DOHH2 (cell line): ENCODE results near the gene MAP2K5.

Source experiments
- H3F3A ChIP-seq: fragments of 200-600 bp; sonication (generic), shearing (Covaris generic); 2 replicates; pipeline ENCODE4 v1.6.0; 2016; ENCODE audit warnings: antibody characterized with exemption, mild to moderate bottlenecking; ENCODE audit not compliant: control insufficient read depth, insufficient read depth
- H3K27ac ChIP-seq: fragments of 200-600 bp; sonication (generic); 2 replicates; pipeline ENCODE4 v1.5.1; 2014; ENCODE audit warnings: low read depth, mild to moderate bottlenecking, low read length, moderate library complexity
- H3K27me3 ChIP-seq: fragments of 200-600 bp; sonication (generic); 2 replicates; pipeline ENCODE4 v1.6.1; 2014; ENCODE audit warnings: mild to moderate bottlenecking, low read length, mixed read lengths; ENCODE audit not compliant: control insufficient read depth
- H3K36me3 ChIP-seq: fragments of 200-600 bp; sonication (generic); 2 replicates; pipeline ENCODE4 v1.6.1; 2014; ENCODE audit warnings: mild to moderate bottlenecking, low read length, moderate library complexity, mixed read lengths; ENCODE audit not compliant: control insufficient read depth
- H3K4me1 ChIP-seq: fragments of 200-600 bp; sonication (generic); 2 replicates; pipeline ENCODE4 v1.6.1; 2014; ENCODE audit warnings: mild to moderate bottlenecking, low read length, mixed read lengths; ENCODE audit not compliant: control insufficient read depth
- H3K4me2 ChIP-seq: fragments of 200-600 bp; sonication (generic); 2 replicates; pipeline ENCODE4 v1.6.0; 2014; ENCODE audit warnings: mild to moderate bottlenecking, low read length, moderate library complexity
- H3K4me3 ChIP-seq: fragments of 200-600 bp; sonication (generic); 2 replicates; pipeline ENCODE4 v1.5.1; 2014; ENCODE audit warnings: mild to moderate bottlenecking, low read length, mixed read lengths
- H3K79me2 ChIP-seq: fragments of 200-600 bp; sonication (generic); 2 replicates; pipeline ENCODE4 v1.6.1; 2014; ENCODE audit warnings: mild to moderate bottlenecking, low read length, mixed read lengths; ENCODE audit not compliant: control insufficient read depth
- H3K9me2 ChIP-seq: fragments of 200-600 bp; sonication (generic); replicated peaks from 2 replicates; pipeline ENCODE4 v1.6.1; 2014; ENCODE audit warnings: mild to moderate bottlenecking, low read length, mixed read lengths; ENCODE audit not compliant: control insufficient read depth
- H3K9me3 ChIP-seq: fragments of 200-600 bp; sonication (generic); 2 replicates; pipeline ENCODE4 v1.6.1; 2014; ENCODE audit warnings: antibody characterized with exemption, low read length, mixed read lengths; ENCODE audit not compliant: control insufficient read depth, insufficient read depth
- H4K20me1 ChIP-seq: fragments of 200-600 bp; sonication (generic); 2 replicates; pipeline ENCODE4 v1.6.0; 2014; ENCODE audit warnings: low read depth, mild to moderate bottlenecking, antibody characterized with exemption, low read length, moderate library complexity; ENCODE audit not compliant: control insufficient read depth, insufficient read depth
- CTCF ChIP-seq: fragments of 200-600 bp; sonication (generic); IDR thresholded peaks from one replicate; pipeline ENCODE4 v1.5.1; 2014; ENCODE audit warnings: antibody characterized with exemption, mild to moderate bottlenecking, low read depth, low read length; ENCODE audit not compliant: poor library complexity, severe bottlenecking
- EZH2phosphoT487 ChIP-seq: fragments of 200-600 bp; sonication (generic); IDR thresholded peaks from 2 replicates; pipeline ENCODE4 v1.6.1; 2017; ENCODE audit warnings: borderline replicate concordance, mild to moderate bottlenecking, antibody characterized with exemption, low read length, moderate library complexity, mixed read lengths

The MAP2K5 gene

DNA sequence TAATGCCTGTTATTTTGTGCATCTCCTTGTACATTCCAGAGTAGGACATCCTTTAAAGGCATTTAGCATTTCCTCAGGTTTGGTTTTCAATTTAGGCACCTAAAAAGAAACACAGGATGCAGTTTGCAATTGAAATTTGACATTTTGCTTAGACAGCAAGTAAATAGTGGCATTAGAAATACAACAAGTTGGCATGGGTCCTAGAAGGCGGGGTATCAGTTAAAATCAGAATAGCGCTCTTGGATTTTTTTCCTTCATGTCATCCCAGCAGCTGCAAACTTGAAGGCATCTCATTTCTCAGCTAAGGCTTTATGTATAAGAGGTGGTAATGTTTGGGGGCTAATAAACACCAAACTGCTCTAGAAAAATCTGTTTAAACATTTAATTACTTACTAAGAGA lies 235.3 kb downstream of the MAP2K5 start:
- Histone ChIP-seq H3K27ac (no peak overlapping the region), H3F3A (no peaks in the 10 kb centered on the region), H3K9me3 (no peaks in the 10 kb centered on the region), H3K4me1 (peaks cover 42% of the 10 kb centered on the region), H3K9me2 (no peaks in the 10 kb centered on the region), H3K4me3 (no peak overlapping the region), H3K27me3 (no peaks in the 10 kb centered on the region), H3K79me2 (peaks cover under 1% of the 10 kb centered on the region; the same call in 1 of the 2 replicates), H3K4me2 (no peak overlapping the region), H4K20me1 (no peaks in the 10 kb centered on the region), H3K36me3 (peaks cover 1% of the 10 kb centered on the region; the same call in 1 of the 2 replicates)
- TF ChIP-seq CTCF (no peak), EZH2phosphoT487 (no peak)

GRCh38 chr15:67778968-67779548 lies 236.6 kb downstream of the MAP2K5 start:
- Histone ChIP-seq H3K36me3 (peaks cover 5% of the 10 kb centered on the region; the same call in 1 of the 2 replicates), H3K27ac (no peak overlapping the region), H3K4me2 (no peak overlapping the region), H3K4me3 (no peak overlapping the region), H3K79me2 (peaks cover 3% of the 10 kb centered on the region; the same call in 1 of the 2 replicates), H3F3A (peaks cover 9% of the 10 kb centered on the region), H3K4me1 (peaks cover 55% of the 10 kb centered on the region), H3K9me3 (no peaks in the 10 kb centered on the region), H3K9me2 (no peaks in the 10 kb centered on the region), H3K27me3 (no peaks in the 10 kb centered on the region), H4K20me1 (no peaks in the 10 kb centered on the region)
- TF ChIP-seq EZH2phosphoT487 = no peak
- TF ChIP-seq CTCF = no peak

- Histone ChIP-seq H3K36me3 (peaks cover 5% of the 10 kb centered on the region; the same call in 1 of the 2 replicates), H3K9me3 (no peaks in the 10 kb centered on the region), H3K27ac (no peak overlapping the region), H3K27me3 (no peaks in the 10 kb centered on the region), H3K4me2 (no peak overlapping the region), H3F3A (peaks cover 13% of the 10 kb centered on the region), H3K4me3 (no peak overlapping the region), H3K9me2 (no peaks in the 10 kb centered on the region), H3K79me2 (peaks cover 3% of the 10 kb centered on the region; the same call in 1 of the 2 replicates), H3K4me1 (peaks cover 60% of the 10 kb centered on the region), H4K20me1 (no peaks in the 10 kb centered on the region)
- TF ChIP-seq CTCF (no peak), EZH2phosphoT487 (no peak)
Measured at GRCh38 chr15:67779549-67780111, 237.1 kb downstream of the MAP2K5 start.
